ENCODE results near the gene GRID2.

The GRID2 gene

GRCh38 chr4:93086356-93086755, 782.6 kb downstream of the GRID2 start:
- TF ChIP-seq EZH2phosphoT487 (IDR thresholded peaks at IDR 0.05; ENCODE audit: low read length) (no peak), CTCF (IDR thresholded peaks at IDR 0.05; ENCODE audit: low read length) (no peak), EZH2 (optimal IDR thresholded peaks at IDR 0.05; ENCODE audit: low read depth, low read length) (no peak)
- Histone ChIP-seq H2AFZ (ENCODE audit: low read length) (no peak overlapping the region), H3K4me2 (ENCODE audit: low read depth, low read length) (no peak overlapping the region), H3K36me3 (replicated peaks; ENCODE audit: insufficient read depth, low read length) (no peaks in the 10 kb centered on the region), H3K4me1 (ENCODE audit: low read length) (no peaks in the 10 kb centered on the region), H3K9ac (ENCODE audit: low read length) (no peak overlapping the region), H3K4me3 (ENCODE audit: low read length) (no peak overlapping the region), H3K79me2 (ENCODE audit: low read length) (no peaks in the 10 kb centered on the region), H4K20me1 (ENCODE audit: insufficient read depth, low read length) (no peaks in the 10 kb centered on the region), H3K9me3 (replicated peaks; ENCODE audit: insufficient read depth, low read length) (no peaks in the 10 kb centered on the region), H3K27ac (ENCODE audit: low read length) (no peak overlapping the region), H3K9me2 (replicated peaks; ENCODE audit: insufficient read depth, low read length) (no peaks in the 10 kb centered on the region), H3K27me3 (replicated peaks; ENCODE audit: insufficient read depth, low read length) (no peaks in the 10 kb centered on the region), H3F3A (ENCODE audit: insufficient read depth, low read length) (no peaks in the 10 kb centered on the region)
- no peak for DNase-seq

- H3K36me3 ChIP-seq (replicated peaks; ENCODE audit: insufficient read depth, low read length) = no peaks in the 10 kb centered on the region
- peak overlapping the region; percentile 47 for H2AFZ ChIP-seq (ENCODE audit: low read length)
- peak overlapping the region; percentile 31 for H3K4me2 ChIP-seq (ENCODE audit: low read depth, low read length)
- no peaks in the 10 kb centered on the region for H3K9me2 ChIP-seq (replicated peaks; ENCODE audit: insufficient read depth, low read length)
- no peaks in the 10 kb centered on the region for H4K20me1 ChIP-seq (ENCODE audit: insufficient read depth, low read length)
- H3K4me3 ChIP-seq (ENCODE audit: low read length) = peak overlapping the region; percentile 32; the same call in 1 of the 2 replicates
- TF ChIP-seq CTCF (IDR thresholded peaks at IDR 0.05; ENCODE audit: low read length) (no peak), EZH2 (optimal IDR thresholded peaks at IDR 0.05; ENCODE audit: low read depth, low read length) (no peak), EZH2phosphoT487 (IDR thresholded peaks at IDR 0.05; ENCODE audit: low read length) (no peak)
- H3K79me2 ChIP-seq (ENCODE audit: low read length) = no peaks in the 10 kb centered on the region
- peaks cover 14% of the 10 kb centered on the region for H3K4me1 ChIP-seq (ENCODE audit: low read length)
- peak overlapping the region; percentile 53 for H3K27ac ChIP-seq (ENCODE audit: low read length)
- no peaks in the 10 kb centered on the region for H3K27me3 ChIP-seq (replicated peaks; ENCODE audit: insufficient read depth, low read length)
- H3K9ac ChIP-seq (ENCODE audit: low read length) = no peak overlapping the region
- DNase-seq = peak; percentile 81
- no peaks in the 10 kb centered on the region for H3F3A ChIP-seq (ENCODE audit: insufficient read depth, low read length)
- no peaks in the 10 kb centered on the region for H3K9me3 ChIP-seq (replicated peaks; ENCODE audit: insufficient read depth, low read length)
Observed at GRCh38 chr4:93092765-93093164, 789.0 kb downstream of the GRID2 start.

GRCh38 chr4:93103042-93103441, 799.3 kb downstream of the GRID2 start:
- DNase-seq = no peak
- Histone ChIP-seq H3K9ac (ENCODE audit: low read length) (no peak overlapping the region), H3K9me2 (replicated peaks; ENCODE audit: insufficient read depth, low read length) (no peaks in the 10 kb centered on the region), H3K27me3 (replicated peaks; ENCODE audit: insufficient read depth, low read length) (no peaks in the 10 kb centered on the region), H4K20me1 (ENCODE audit: insufficient read depth, low read length) (no peaks in the 10 kb centered on the region), H3K4me1 (ENCODE audit: low read length) (no peaks in the 10 kb centered on the region), H2AFZ (ENCODE audit: low read length) (no peak overlapping the region), H3K4me2 (ENCODE audit: low read depth, low read length) (no peak overlapping the region), H3F3A (ENCODE audit: insufficient read depth, low read length) (no peaks in the 10 kb centered on the region), H3K9me3 (replicated peaks; ENCODE audit: insufficient read depth, low read length) (no peaks in the 10 kb centered on the region), H3K4me3 (ENCODE audit: low read length) (no peak overlapping the region), H3K27ac (ENCODE audit: low read length) (no peak overlapping the region), H3K36me3 (replicated peaks; ENCODE audit: insufficient read depth, low read length) (no peaks in the 10 kb centered on the region), H3K79me2 (ENCODE audit: low read length) (no peaks in the 10 kb centered on the region)
- no peak for TF ChIP-seq EZH2 (optimal IDR thresholded peaks at IDR 0.05; ENCODE audit: low read depth, low read length)
- TF ChIP-seq CTCF (IDR thresholded peaks at IDR 0.05; ENCODE audit: low read length) = no peak
- TF ChIP-seq EZH2phosphoT487 (IDR thresholded peaks at IDR 0.05; ENCODE audit: low read length) = no peak

Data from MM.1S (cell line).